Measurements from ENCODE around the gene CALHM1. TPM values are rescaled to one million over a fixed set of nuclear protein-coding genes. Genes with fewer than 3 reads are reported as not detected.

CALHM1 gene
- total RNA-seq, 2 experiments from 2014 or later: 0.13 TPM; not detected in 1

DNA sequence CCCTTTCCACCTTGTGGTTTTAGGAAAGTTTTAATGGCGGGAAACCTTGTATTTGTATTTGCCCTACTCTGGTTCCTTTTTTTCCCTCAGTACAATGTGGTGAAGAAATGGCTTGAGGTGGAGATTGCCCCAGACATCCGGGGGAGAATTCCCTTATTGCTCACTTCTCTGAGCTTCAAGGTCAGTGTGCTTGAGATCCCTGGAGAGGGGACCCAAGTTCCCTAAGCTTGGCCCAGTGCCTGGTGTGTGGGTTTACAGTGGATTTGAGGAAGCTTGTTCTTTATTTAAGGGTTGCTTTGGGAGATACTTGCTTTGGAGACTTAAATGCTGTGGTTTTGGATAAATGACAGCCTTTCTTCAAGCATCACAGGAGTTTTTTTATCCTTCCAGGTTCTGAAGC, 24.8 kb downstream of the CALHM1 start:
- peaks cover 97% of the 10 kb centered on the region for H3K36me3 ChIP-seq (ENCODE audit: insufficient read depth, low read length)
- intact Hi-C loops (cut with micrococcal nuclease; ENCODE audit: unreplicated experiment): no loop called here
- no peaks in the 10 kb centered on the region for H3K9me3 ChIP-seq (ENCODE audit: low read length)
- no peaks in the 10 kb centered on the region for H3K9me2 ChIP-seq (ENCODE audit: insufficient read depth, low read length)
- peaks cover 11% of the 10 kb centered on the region for H3K4me1 ChIP-seq (ENCODE audit: insufficient read depth, low read length, poor library complexity, severe bottlenecking)
- H4K20me1 ChIP-seq (ENCODE audit: insufficient read depth, low read length): no peaks in the 10 kb centered on the region
- H3K79me2 ChIP-seq (ENCODE audit: insufficient read depth, low read depth, low read length): no peaks in the 10 kb centered on the region
- CTCF ChIA-PET (ENCODE audit: unreplicated experiment): no interaction called here
- no peak overlapping the region for H3K27ac ChIP-seq (ENCODE audit: low read depth, low read length, poor library complexity, severe bottlenecking)
- no peak overlapping the region for H2AFZ ChIP-seq (ENCODE audit: low read length)
- H3K4me3 ChIP-seq (ENCODE audit: low read depth, low read length, poor library complexity, severe bottlenecking): no peak overlapping the region
- no peak overlapping the region for H3K4me2 ChIP-seq (ENCODE audit: low read length)
- DNase-seq (ENCODE audit: low spot score): no peak
- no TSS peak for BruUV-seq (replicated peaks)
- TF ChIP-seq CTCF (conservative IDR thresholded peaks at IDR 0.05; ENCODE audit: low read length): no peak
- TF ChIP-seq EZH2phosphoT487 (IDR thresholded peaks at IDR 0.05; ENCODE audit: borderline replicate concordance, low read depth, low read length): no peak
- POLR2A ChIA-PET: interaction anchor here (0.7 kb wide), 1 partner anchor 598 kb away, joined by 3 read pairs; no protein-coding TSS in a partner anchor

DNA sequence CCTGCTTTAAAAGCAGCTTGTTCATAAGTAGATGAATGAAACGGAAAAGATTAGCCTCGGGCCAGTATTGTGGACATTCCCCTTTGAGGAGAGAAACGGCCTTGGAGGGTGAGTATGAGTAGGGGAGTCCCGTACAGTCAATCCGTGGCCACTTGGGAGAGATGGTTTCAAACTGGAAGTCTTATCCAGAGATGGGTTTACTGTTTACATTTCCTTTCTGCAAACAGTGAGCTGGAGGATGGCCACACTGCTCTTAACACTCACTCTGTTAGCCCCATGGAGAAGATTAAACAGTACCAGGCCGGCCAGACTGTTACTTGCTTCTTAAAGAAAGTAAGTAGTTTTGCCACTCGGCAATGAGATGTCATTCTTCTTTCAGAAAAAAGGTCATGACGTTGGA, 26.8 kb downstream of the CALHM1 start:
- no TSS peak for BruUV-seq (replicated peaks)
- peaks cover 99% of the 10 kb centered on the region for H3K36me3 ChIP-seq (ENCODE audit: insufficient read depth, low read length)
- intact Hi-C loops (cut with micrococcal nuclease; ENCODE audit: unreplicated experiment): no loop called here
- no peaks in the 10 kb centered on the region for H3K9me3 ChIP-seq (ENCODE audit: low read length)
- TF ChIP-seq EZH2phosphoT487 (IDR thresholded peaks at IDR 0.05; ENCODE audit: borderline replicate concordance, low read depth, low read length) (no peak), CTCF (conservative IDR thresholded peaks at IDR 0.05; ENCODE audit: low read length) (no peak)
- H3K9me2 ChIP-seq (ENCODE audit: insufficient read depth, low read length): no peaks in the 10 kb centered on the region
- peaks cover 11% of the 10 kb centered on the region for H3K4me1 ChIP-seq (ENCODE audit: insufficient read depth, low read length, poor library complexity, severe bottlenecking)
- no peak overlapping the region for H3K4me3 ChIP-seq (ENCODE audit: low read depth, low read length, poor library complexity, severe bottlenecking)
- no peaks in the 10 kb centered on the region for H3K79me2 ChIP-seq (ENCODE audit: insufficient read depth, low read depth, low read length)
- H3K27ac ChIP-seq (ENCODE audit: low read depth, low read length, poor library complexity, severe bottlenecking): no peak overlapping the region
- ChIA-PET CTCF (ENCODE audit: unreplicated experiment) (no interaction called here), POLR2A (no interaction called here)
- H4K20me1 ChIP-seq (ENCODE audit: insufficient read depth, low read length): no peaks in the 10 kb centered on the region
- no peak overlapping the region for H2AFZ ChIP-seq (ENCODE audit: low read length)
- DNase-seq (ENCODE audit: low spot score): no peak
- no peak overlapping the region for H3K4me2 ChIP-seq (ENCODE audit: low read length)

DNA sequence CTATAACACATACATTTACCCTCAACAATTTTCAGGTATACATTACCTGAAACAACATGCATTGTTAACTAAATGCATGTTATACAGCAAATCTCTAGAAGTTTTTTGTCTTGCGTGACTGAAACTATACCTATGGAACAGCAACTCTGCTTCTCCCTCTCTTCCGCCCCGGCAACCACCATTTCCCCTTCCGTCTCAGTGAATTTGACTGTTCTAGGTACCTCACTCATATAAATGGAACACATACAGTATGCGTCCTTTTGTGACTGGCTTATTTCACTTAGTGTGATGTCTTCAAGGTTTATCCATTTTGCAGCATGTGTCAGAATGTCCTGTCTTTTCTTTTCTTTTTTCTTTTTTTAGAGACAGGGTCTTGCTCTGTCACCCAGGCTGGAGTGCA, 29.1 kb downstream of the CALHM1 start:
- Histone ChIP-seq H3K4me2 (ENCODE audit: low read length) (no peak overlapping the region), H3K9me3 (ENCODE audit: low read length) (no peaks in the 10 kb centered on the region), H3K36me3 (ENCODE audit: insufficient read depth, low read length) (peaks cover 98% of the 10 kb centered on the region), H4K20me1 (ENCODE audit: insufficient read depth, low read length) (no peaks in the 10 kb centered on the region), H2AFZ (ENCODE audit: low read length) (no peak overlapping the region), H3K27ac (ENCODE audit: low read depth, low read length, poor library complexity, severe bottlenecking) (no peak overlapping the region), H3K9me2 (ENCODE audit: insufficient read depth, low read length) (no peaks in the 10 kb centered on the region), H3K4me1 (ENCODE audit: insufficient read depth, low read length, poor library complexity, severe bottlenecking) (peaks cover 2% of the 10 kb centered on the region), H3K4me3 (ENCODE audit: low read depth, low read length, poor library complexity, severe bottlenecking) (no peak overlapping the region), H3K79me2 (ENCODE audit: insufficient read depth, low read depth, low read length) (no peaks in the 10 kb centered on the region)
- CTCF ChIA-PET (ENCODE audit: unreplicated experiment): no interaction called here
- BruUV-seq (replicated peaks): no TSS peak
- DNase-seq (ENCODE audit: low spot score): no peak
- POLR2A ChIA-PET: no interaction called here
- intact Hi-C loops (cut with micrococcal nuclease; ENCODE audit: unreplicated experiment): no loop called here
- no peak for TF ChIP-seq CTCF (conservative IDR thresholded peaks at IDR 0.05; ENCODE audit: low read length)
- TF ChIP-seq EZH2phosphoT487 (IDR thresholded peaks at IDR 0.05; ENCODE audit: borderline replicate concordance, low read depth, low read length): no peak
